ENCODE results near the gene COL3A1. TPM values are rescaled to one million over a fixed set of nuclear protein-coding genes. Genes with fewer than 3 reads are reported as not detected.
A peak's percentile ranks its signal among the peaks of the same experiment; 100 is the strongest.

The COL3A1 gene
- under 1 TPM in 1 of 2 donors, not detected in 1; 0.16 TPM for total RNA-seq

DNA sequence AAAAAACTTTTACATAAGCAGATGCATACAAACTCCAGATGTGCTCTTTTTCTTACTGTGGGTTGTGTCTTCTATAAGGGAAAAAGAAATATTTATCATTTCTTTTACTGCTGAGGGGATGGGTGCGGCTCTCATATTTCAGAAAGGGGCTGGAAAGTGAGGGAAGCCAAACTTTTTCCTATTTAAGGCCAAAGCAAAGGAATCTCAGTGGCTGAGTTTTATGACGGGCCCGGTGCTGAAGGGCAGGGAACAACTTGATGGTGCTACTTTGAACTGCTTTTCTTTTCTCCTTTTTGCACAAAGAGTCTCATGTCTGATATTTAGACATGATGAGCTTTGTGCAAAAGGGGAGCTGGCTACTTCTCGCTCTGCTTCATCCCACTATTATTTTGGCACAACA, at the start of gene COL3A1:
TSS of gene COL3A1 (plus strand) at position 210 of the 400 bp plus-strand sequence. CDS start at position 327, 117 bp downstream.
- no peak for DNase-seq (ENCODE audit: low spot score in 2 of 2)
- H3K36me3 Mint-ChIP-seq = no peaks in the 10 kb centered on the region
- no peak within 1 kb of the TSS for H3K27ac Mint-ChIP-seq
- no peaks in the 10 kb centered on the region for H3K9me3 Mint-ChIP-seq
- ATAC-seq = no peak

- DNase-seq (ENCODE audit: low spot score in 2 of 2) (no peak), ATAC-seq (no peak)
- Mint-ChIP-seq H3K9me3 (peaks cover 16 to 28% of the 10 kb centered on the region in 2 donors), H3K27ac (no peak overlapping the region), H3K36me3 (peaks cover 6 to 9% of the 10 kb centered on the region in 2 donors)
These were observed 45.5 kb upstream of the COL3A1 start for GRCh38 chr2:188928643-188929042.

DNA sequence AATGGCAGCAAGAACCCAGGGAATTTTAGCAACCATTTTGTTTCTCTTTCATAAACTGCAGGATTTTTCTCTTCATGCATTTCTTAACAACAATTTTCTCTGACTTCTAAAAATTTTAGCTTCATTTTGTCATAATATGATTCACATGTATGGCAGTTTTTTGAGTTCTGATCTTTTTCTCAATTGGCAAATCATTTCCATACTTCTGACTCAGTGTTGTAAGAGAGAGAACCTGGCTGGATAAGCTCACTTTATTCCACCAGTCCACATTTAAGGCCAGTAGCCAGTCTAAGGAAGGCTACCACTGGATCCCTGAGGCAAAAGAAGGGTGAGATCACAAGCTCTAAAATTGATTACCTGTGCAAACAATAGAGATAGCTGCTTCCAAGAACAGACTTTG, 42.8 kb upstream of the COL3A1 start:
- DNase-seq (ENCODE audit: low spot score in 2 of 2) (no peak), ATAC-seq (no peak)
- Mint-ChIP-seq H3K27ac (no peak overlapping the region), H3K9me3 (peaks cover 16 to 18% of the 10 kb centered on the region in 2 donors), H3K36me3 (peaks cover 6 to 9% of the 10 kb centered on the region in 2 donors)

GRCh38 chr2:188937228-188938220, 36.6 kb upstream of the COL3A1 start:
- DNase-seq (ENCODE audit: low spot score in 2 of 2) (no peak), ATAC-seq (no peak)
- Mint-ChIP-seq H3K27ac (no peak overlapping the region), H3K36me3 (no peaks in the 10 kb centered on the region), H3K9me3 (no peaks in the 10 kb centered on the region)

GRCh38 chr2:188940171-188940570, 34.0 kb upstream of the COL3A1 start:
- Mint-ChIP-seq H3K27ac (no peak overlapping the region), H3K9me3 (peaks cover 0 to 4% of the 10 kb centered on the region in 2 donors), H3K36me3 (no peaks in the 10 kb centered on the region)
- ATAC-seq (no peak), DNase-seq (ENCODE audit: low spot score in 2 of 2) (no peak)

DNA sequence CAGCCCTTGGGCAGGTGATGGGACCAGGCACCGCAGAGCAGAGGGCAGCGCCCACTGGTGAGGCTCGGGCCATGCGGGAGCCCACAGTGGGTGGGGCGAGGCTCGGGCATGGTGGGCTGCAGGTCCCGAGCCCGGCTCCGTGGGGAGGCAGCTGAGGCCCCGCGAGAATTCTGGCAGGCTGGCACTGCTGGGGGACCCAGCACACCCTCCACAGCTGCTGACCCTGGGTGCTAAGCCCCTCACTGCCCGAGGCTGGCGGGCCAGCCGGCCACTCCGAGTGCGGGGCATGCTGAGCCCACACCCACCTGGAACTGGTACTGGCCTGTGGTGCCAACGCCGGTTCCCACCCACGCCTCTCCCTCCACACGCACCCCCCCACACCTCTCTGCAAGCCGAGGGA, 29.7 kb upstream of the COL3A1 start:
- no peak for DNase-seq (ENCODE audit: low spot score in 2 of 2)
- Mint-ChIP-seq H3K9me3 (peaks cover 0 to 4% of the 10 kb centered on the region in 2 donors), H3K36me3 (no peaks in the 10 kb centered on the region), H3K27ac (no peak overlapping the region)
- no peak for ATAC-seq

- no peaks in the 10 kb centered on the region for H3K36me3 Mint-ChIP-seq
- DNase-seq (ENCODE audit: low spot score in 2 of 2) (no peak), ATAC-seq (no peak)
- no peaks in the 10 kb centered on the region for H3K9me3 Mint-ChIP-seq
- no peak overlapping the region for H3K27ac Mint-ChIP-seq
These were observed 24.9 kb upstream of the COL3A1 start for GRCh38 chr2:188949046-188949818.

DNA sequence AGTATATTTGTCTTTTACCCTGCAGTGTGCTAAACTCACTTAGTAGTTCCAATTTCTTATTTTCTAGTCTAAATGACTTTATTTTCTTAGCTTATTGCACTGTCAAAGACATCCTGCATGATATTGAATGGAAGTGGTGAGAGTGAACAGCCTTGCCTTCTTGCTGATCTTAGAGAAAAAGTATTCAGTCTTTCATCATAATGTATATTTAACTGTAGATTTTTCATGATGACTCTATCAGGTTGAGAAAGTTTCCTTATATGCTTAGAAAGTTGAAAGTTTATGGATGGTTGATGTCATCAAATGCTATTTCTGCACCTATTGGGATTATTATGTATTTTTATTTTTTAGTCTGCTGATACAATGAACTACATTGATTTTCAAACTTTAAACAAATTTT, 21.3 kb upstream of the COL3A1 start:
- DNase-seq (ENCODE audit: low spot score in 2 of 2) = no peak
- Mint-ChIP-seq H3K36me3 (peaks cover 0 to 4% of the 10 kb centered on the region in 2 donors), H3K27ac (no peak overlapping the region), H3K9me3 (no peaks in the 10 kb centered on the region)
- ATAC-seq = no peak

GRCh38 chr2:188956290-188956689, 17.9 kb upstream of the COL3A1 start:
- DNase-seq (ENCODE audit: low spot score in 2 of 2) = no peak
- peak in 1 of 2 donors; percentile 85 for ATAC-seq
- Mint-ChIP-seq H3K36me3 (peaks cover 0 to 13% of the 10 kb centered on the region in 2 donors), H3K9me3 (peaks cover 3 to 11% of the 10 kb centered on the region in 2 donors), H3K27ac (no peak overlapping the region)

DNA sequence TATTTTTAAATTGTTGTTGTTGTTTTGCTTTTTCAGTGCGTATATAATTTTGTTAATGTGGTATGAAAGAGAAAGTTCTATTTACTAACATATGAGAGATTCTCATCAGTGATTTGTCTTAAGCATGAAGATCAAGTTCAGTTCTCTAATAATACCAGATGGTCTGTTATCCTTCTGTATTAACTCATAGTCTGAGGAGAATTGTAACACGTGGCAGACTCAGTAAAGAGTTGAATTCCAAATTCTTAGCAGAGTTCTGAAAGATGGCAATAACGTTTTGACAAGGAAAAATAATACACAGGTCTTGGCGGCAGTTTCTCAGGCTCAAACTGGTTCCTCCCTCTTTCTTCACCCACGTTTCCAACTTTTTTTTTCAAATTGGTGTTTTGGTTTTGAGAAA, 17.2 kb upstream of the COL3A1 start:
- Mint-ChIP-seq H3K36me3 (peaks cover 0 to 13% of the 10 kb centered on the region in 2 donors), H3K9me3 (peaks cover 9 to 11% of the 10 kb centered on the region in 2 donors), H3K27ac (no peak overlapping the region)
- no peak for DNase-seq (ENCODE audit: low spot score in 2 of 2)
- ATAC-seq = no peak

DNA sequence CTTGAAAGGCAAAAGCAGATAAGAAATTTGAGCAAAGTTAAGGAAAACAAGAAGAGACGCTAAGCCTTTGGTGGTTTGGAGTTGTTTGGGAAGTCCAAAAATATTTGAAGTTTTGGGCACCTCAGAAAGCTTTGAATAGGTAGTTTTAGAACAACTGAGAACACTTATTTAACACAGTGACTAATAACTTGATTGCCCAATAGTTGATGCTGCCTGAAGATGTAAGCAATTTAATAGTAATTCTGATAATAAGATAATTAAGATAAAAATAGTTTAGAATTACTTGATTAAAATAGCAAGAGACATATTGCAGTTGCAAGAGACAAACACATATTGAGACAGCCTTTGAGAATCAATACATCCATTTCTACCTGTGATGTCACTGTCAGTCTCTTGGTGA, 16.5 kb upstream of the COL3A1 start:
- H3K36me3 Mint-ChIP-seq = peaks cover 0 to 13% of the 10 kb centered on the region in 2 donors
- DNase-seq (ENCODE audit: low spot score in 2 of 2) (no peak), ATAC-seq (no peak)
- H3K9me3 Mint-ChIP-seq = peaks cover 9 to 11% of the 10 kb centered on the region in 2 donors
- no peak overlapping the region for H3K27ac Mint-ChIP-seq

DNA sequence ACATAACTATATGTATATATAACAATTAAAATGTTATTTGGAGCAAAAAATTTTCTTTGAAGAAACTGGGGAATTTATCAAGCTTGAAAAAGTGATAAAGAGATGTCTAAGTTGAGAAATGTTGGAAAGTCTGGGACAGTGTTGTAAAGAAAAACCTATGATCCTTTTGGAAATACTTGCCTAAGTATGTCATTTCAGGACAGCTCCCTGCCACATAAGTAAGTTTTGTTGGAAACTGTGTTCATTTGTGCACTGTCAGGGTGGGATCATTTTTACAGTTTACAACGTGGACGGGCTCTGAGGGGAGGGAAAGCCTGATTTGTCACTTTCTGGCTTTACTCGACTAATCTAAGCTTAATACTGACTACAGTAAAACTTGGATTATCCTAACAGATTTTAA, 10.4 kb upstream of the COL3A1 start:
- DNase-seq (ENCODE audit: low spot score in 2 of 2) (no peak), ATAC-seq (no peak)
- peaks cover 7 to 9% of the 10 kb centered on the region in 2 donors for H3K9me3 Mint-ChIP-seq
- peaks cover 0 to 3% of the 10 kb centered on the region in 2 donors for H3K36me3 Mint-ChIP-seq
- H3K27ac Mint-ChIP-seq = no peak overlapping the region

- DNase-seq (ENCODE audit: low spot score in 2 of 2) = no peak
- no peaks in the 10 kb centered on the region for H3K36me3 Mint-ChIP-seq
- H3K9me3 Mint-ChIP-seq = peaks cover 0 to 6% of the 10 kb centered on the region in 2 donors
- no peak overlapping the region for H3K27ac Mint-ChIP-seq
- no peak for ATAC-seq
These were observed 9.1 kb upstream of the COL3A1 start for GRCh38 chr2:188964976-188965546.

DNA sequence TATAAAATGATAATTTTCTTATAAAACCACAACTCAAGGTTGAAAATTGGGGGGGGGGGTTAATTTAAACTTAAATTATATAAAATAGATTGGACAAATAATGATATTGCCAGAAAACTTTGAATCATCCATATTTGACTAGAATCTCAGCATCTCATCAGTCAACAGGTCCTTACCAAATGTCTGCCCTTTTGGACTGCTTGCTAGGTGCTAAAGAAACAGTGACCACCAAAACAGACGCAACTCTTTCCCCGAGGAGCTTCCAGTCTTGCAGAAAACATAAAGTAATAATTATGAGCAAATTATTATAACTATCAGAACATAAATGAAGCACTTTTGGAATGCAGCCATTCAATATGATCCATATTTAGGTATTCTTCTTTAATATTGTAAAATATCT, 8.6 kb upstream of the COL3A1 start:
- peaks cover 0 to 6% of the 10 kb centered on the region in 2 donors for H3K9me3 Mint-ChIP-seq
- DNase-seq (ENCODE audit: low spot score in 2 of 2) (no peak), ATAC-seq (no peak)
- H3K36me3 Mint-ChIP-seq = no peaks in the 10 kb centered on the region
- H3K27ac Mint-ChIP-seq = no peak overlapping the region

GRCh38 chr2:188966079-188966571, 8.0 kb upstream of the COL3A1 start:
- DNase-seq (ENCODE audit: low spot score in 2 of 2) (no peak), ATAC-seq (no peak)
- Mint-ChIP-seq H3K27ac (no peak overlapping the region), H3K36me3 (no peaks in the 10 kb centered on the region), H3K9me3 (peaks cover 0 to 6% of the 10 kb centered on the region in 2 donors)

- ATAC-seq = no peak
- H3K9me3 Mint-ChIP-seq = peaks cover 0 to under 1% of the 10 kb centered on the region in 2 donors
- no peaks in the 10 kb centered on the region for H3K36me3 Mint-ChIP-seq
- no peak for DNase-seq (ENCODE audit: low spot score in 2 of 2)
- no peak overlapping the region for H3K27ac Mint-ChIP-seq
These were observed 7.3 kb upstream of the COL3A1 start for GRCh38 chr2:188966728-188967440.
